ENCODE measurements around the gene OSTM1.

- TF ChIP-seq CTCF (conservative IDR thresholded peaks at IDR 0.05; ENCODE audit: low read length) (no peak), EZH2phosphoT487 (IDR thresholded peaks at IDR 0.05; ENCODE audit: borderline replicate concordance, low read depth, low read length) (no peak)
Observed at GRCh38 chr6:108120311-108120710, 45.8 kb upstream of the OSTM1 start.
